ENCODE results near the gene SLC24A2.

SLC24A2 gene

GRCh38 chr9:19746223-19746622 is 42.6 kb downstream of the SLC24A2 start:
- no peak for TF ChIP-seq CTCF (IDR thresholded peaks at IDR 0.05; ENCODE audit: extremely low read depth, insufficient read depth, missing control alignments)
- in situ Hi-C loops (cut with MboI; ENCODE audit: low pct_unique_long_range_greater_than_20kb, low sequenced_read_pairs, unreplicated experiment) = no loop called here
- DNase-seq (ENCODE audit: low spot score) = no peak

GRCh38 chr9:19741178-19741577 is 47.7 kb downstream of the SLC24A2 start:
- TF ChIP-seq CTCF (IDR thresholded peaks at IDR 0.05; ENCODE audit: extremely low read depth, insufficient read depth, missing control alignments) = no peak
- in situ Hi-C loops (cut with MboI; ENCODE audit: low pct_unique_long_range_greater_than_20kb, low sequenced_read_pairs, unreplicated experiment) = no loop called here
- no peak for DNase-seq (ENCODE audit: low spot score)

All from GM13977 (cell line).